Activated CD4-positive, alpha-beta T cell treated with anti-CD3 and anti-CD28 coated beads, Interleukin-10, Interleukin-2, amounts not matched to agents 100 ng/mL and 50 ng/mL, durations not matched to agents 16 hours and 8 hours (primary cell): Measurements from ENCODE around the gene IBSP.

ENCODE experiments used
- DNase-seq: peaks from one replicate; pipeline ENCODE4 v3.0.0-alpha.2; 2020

Gene IBSP

DNA sequence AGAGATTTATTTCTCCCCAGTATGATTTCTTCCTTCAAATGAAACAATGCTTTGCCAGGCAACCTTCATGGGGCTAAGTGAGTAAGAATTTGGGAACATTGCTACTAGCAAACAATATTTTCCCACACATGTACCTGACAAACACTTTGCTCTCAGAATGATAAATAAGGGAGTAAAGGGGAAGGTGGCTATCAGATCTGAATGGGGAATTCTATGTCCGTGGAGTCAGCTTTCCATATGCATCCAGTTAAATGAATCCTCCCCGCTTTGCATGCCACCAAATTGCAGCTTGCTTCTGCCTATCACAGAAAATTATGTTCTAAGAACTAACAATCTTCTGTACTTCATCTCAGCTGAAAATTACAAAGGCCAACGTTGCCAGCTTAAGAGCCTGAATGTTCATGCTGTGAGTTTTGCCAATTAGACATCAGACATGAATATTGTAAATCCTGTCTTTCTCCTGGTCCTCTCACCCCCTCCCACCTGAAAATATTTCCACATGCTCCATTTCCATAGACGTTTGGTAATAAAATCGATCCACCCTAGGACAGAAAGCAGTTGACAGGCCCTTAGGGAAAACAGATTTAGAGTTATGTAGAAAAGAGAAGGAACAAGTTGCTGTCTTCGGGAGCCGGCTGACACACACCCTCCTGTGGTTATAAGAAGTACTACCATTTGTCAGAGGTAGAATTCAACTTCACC is 39.7 kb downstream of the IBSP start:
- peak; percentile 11 for DNase-seq

DNA sequence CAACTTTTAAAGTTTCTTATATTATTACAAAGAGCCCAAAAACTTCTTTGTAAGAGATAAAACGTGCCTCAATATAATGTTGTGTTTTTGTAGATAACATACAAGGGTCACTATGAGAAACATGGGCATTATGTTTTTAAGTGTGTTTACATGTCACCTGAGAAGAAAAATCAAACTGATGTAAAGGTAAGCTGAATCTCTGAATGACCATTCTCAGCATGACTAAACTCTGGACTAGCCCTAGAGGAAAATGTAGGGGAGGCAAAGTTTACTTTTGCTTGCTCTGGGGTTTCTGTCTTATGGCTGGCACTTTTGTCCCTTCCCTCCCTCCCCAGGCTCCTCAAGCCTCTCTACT is 40.2 kb downstream of the IBSP start:
- DNase-seq = no peak

DNA sequence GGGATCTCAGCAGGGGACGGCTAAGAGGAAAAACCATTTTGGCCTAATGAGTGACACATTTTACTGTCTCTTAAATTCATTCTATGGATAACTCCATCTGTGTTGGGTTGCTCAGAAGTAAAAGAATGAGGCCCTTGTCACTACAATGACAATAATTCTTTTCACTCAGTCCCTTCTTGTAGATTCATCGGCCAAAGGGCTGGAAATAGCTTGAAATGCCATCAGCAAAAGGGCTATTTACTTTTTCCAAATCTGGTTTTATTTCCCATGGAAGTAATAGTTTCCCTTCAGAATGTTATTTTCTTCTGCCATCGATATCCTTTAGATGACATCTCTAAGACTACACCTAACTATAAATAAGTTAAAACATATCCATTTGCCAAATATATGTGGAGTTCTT is 40.8 kb downstream of the IBSP start:
- DNase-seq = no peak

DNA sequence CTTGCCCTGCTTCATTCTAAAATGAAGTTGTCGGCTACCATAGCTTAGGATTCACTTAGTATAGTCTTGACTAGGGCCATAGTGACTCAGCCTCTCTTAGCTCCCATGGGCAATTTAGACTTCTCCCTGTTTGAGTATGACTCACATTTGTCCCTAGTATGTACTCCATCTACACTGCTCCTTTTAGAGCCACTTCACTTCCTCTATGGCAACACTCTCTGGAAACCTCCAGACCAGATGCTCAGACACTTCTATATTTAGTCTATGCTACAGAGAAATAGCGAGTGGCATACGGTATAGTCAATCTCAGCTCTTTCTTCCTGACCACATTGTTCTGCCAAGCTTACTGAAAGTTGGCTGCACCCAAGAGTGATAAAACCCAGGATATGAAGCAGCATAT is 44.6 kb downstream of the IBSP start:
- no peak for DNase-seq

DNA sequence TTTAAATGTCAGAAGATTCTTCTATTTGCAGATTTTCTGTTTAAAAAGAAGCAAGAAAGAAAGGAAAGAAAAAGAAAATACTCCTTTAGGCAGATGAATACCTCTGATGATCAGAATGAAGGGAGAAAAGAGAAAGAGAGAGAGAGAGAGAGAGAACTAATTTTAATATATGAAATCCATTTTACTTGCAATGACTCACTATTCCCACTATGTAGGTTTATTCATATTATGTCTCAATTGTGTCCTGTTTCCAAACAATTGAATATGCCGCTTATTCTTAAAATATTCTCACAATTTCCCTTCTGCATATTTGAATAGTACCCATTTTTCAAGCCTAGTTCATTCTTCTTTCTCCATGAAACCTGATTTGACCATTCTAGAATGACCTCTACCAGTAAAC is 45.1 kb downstream of the IBSP start:
- DNase-seq = no peak

DNA sequence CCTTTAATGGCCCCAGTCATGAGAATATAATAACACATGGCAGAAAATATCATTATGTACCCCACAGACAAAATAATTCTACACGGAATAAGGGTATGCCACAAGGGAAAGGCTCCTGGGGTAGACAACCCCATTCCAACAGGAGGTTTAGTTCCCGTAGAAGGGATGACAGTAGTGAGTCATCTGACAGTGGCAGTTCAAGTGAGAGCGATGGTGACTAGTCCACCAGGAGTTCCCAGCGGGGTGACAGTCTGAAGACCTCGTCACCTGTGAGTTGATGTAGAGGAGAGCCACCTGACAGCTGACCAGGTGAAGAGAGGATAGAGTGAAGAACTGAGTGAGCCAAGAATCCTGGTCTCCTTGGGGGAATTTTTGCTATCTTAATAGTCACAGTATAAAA is 46.9 kb downstream of the IBSP start:
- no peak for DNase-seq

DNA sequence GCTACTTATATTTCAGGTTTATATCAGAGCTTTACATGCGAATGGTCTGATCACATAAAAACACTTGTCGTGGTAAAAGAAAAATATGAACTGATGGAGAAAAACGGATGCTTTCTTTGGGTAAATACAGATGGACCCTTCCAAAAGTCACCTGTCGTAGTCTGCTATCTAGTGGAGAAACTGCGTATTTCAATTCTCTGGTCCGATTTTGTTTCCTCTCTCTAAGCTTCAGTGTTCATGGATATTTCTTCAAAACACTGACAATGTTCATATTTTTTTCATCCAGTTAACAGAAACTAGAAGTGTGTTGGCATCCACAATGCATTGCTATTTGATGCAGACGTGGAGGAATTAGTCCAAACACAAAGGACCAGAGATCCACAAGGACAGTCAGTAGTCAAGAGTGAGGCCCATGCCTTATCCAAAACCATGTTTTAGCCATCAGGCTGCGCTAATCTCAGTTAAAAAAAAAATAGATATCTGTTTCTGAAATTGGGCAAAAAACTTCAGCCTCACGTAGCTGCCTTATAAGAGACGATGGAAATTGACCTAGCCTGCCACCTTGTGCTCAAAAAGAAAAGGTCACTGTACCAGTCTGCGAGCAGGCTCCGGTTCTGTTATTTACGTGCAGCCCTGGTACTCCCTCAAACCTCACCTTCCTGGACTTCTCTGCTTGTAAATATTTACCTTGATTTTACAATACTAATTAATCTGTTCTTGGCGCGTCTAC is 49.4 kb downstream of the IBSP start:
- DNase-seq = peak; percentile 50

DNA sequence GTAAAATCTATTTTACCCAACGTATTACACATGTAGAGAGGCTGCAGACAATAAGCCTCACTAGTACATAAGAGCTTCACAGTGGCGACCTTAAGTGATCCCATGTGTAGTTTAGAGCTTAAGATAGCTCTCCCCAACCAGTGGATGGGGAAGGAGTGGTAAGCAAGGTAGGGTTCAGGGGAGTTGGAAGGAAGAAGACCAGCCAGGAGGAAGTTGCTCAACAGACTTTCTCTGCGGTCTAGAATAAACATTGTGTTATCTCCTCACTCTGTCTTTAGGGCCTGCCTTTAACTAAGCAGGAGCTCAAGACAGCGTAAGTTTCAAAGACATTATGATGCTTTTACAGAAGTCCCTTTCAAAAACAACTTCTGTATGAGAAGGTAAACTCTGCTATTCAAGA is 50.3 kb downstream of the IBSP start:
- DNase-seq = no peak

DNA sequence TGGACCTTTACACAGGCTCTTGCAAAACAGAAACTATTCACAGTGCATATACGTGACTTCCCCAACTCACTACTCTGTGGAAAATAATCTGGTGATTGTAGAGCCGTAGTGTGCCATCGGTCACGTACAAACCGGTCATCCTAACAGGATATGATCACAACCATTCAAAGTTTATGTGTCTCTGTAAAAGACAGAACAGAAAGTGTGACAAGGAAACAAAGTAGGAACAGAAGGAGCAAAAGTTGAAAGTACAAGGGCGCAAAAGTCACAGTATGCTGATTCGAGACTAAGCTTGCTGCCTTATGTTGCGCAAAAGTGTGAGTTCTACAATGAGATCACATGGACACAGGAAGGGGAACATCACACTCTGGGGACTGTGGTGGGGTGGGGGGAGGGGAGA is 52.0 kb downstream of the IBSP start:
- no peak for DNase-seq

DNA sequence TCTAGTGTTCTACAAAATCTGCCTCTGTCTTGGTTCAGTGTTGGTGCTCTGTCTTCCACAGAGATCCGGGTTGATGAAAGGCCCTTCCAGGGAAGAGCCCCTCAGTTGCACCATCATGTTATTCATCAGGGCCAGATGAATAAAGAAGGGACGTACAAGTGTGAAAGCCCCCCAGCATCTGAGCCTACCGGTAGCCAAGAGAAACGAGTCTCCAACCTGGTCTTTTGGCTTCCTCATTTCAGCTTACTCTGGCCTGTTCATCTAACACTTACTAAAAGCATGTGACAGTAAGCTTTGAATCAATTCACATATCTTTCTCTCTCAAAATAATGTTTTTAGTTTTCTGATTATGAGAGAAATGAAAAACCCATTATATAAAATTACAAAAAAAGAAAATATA is 52.6 kb downstream of the IBSP start:
- DNase-seq = no peak

DNA sequence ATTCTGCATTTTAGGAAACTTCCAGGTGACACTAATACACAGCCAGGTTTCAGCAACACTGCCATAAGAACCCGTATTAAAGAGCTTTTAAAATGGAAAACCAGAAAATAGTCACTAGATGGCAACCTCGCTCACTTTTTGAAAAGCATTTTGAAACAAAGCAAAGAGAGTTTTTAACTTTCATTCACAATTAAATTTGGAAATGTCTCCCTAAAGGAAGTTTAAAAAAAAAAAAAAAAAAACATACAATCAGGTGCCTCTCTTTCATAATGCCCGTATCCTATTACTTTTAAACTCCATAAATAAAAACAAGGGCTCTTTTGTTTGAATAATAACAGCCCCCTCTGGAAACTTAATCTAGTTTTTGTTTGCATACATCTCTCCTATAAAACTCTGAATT is 53.8 kb downstream of the IBSP start:
- peak; percentile 13 for DNase-seq

DNA sequence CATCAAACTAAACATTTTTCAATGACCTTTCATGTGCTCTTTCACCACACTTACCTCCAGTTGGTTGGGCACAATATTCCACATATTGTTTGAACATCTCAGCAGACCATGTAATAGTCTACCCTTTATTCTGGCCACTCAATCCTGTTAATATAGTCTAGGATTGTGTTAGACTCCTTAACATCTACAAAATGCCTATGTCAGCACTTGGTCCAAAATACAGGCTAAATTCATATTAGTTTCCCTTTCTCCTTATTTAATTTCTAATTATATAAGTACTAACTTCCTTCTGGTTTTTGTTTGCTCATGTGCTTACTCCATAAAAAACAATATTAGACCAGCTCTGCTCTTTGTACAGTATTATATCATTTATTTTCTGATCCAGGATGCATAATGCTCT is 54.5 kb downstream of the IBSP start:
- DNase-seq = no peak

DNA sequence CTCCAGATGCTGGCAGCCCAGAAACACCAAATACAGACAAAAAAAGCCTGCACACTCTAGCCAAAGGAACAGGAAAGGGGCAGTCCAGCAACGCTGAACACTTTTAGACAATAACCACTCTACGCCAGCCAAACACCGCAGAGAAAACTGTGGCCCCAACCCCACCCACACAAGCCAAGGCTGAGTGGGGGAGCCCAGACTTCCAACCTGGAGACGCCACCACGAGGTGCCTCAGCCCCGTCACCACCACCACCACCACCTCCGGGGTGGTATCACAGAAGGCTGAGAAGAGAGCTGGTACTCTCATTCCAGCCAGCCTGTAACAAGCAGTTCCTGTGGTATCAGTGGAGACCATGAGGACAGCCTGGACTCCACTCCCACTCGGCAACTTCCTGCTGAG is 56.2 kb downstream of the IBSP start:
- DNase-seq = no peak

DNA sequence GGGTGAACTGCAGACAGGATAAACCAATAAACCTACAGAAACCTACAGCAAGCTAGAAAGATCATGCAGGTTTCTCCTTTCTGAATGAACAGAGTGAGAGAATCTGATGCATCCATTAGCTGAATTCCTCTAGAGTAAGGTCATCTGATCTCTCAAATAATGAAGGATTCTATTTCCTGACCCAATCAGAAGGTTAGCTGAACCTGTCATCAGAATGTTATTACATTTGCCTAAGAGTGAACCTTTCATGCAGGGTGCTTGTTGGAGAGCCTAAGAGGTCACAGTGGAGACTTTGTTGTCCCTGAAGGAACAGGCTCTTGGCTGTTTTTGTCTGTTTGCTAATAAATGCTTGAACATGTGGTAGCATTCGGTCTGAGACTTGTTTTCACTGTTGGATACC is 57.5 kb downstream of the IBSP start:
- no peak for DNase-seq

DNA sequence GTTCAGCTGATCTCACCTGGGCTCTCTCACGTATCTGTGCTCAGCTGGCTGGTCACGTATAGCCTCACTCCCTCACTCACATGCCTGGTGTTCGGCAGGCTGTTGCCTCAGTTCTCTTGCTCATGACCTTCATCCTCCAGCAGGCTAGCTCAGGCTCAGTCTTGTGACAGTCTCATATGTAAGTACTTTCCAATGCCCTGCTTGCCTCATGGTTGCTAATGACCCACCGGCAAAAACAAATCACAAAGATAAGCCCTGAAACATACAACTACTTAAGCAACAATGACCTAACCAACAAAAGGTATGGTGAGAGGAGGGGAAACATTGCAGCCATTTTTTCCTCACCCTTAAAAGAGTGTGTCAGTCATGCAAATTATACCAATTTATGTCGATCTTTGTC is 58.4 kb downstream of the IBSP start:
- DNase-seq = no peak
